ENCODE results near the gene CUX1. TPM values are rescaled to one million over a fixed set of nuclear protein-coding genes. Genes with fewer than 3 reads are reported as not detected.
"Not testable (repeated sequence)": the region's sequence is repeated elsewhere in the genome, so short reads cannot be mapped to it uniquely, and the experiment has no call there.

CUX1 gene
- polyA plus RNA-seq, 4 donors, result 29.2 to 77.5 (median 32.3) TPM

- peaks cover 0 to 3% (median 0%) of the 10 kb centered on the region in 3 donors for H3K4me1 ChIP-seq (ENCODE audit: control insufficient read depth in 3 of 3, insufficient read depth in 2 of 3, low read depth in 1 of 3, low read length in 2 of 3)
- H3K36me3 ChIP-seq (ENCODE audit: control insufficient read depth in 3 of 3, insufficient read depth in 2 of 3, low read depth in 1 of 3, low read length in 3 of 3), result peaks cover 2 to 26% (median 2%) of the 10 kb centered on the region in 3 donors
- H3K27ac ChIP-seq (ENCODE audit: low read depth in 1 of 3, low read length in 2 of 3), result no peak overlapping the region
- H3K27me3 ChIP-seq (ENCODE audit: control insufficient read depth in 3 of 3, insufficient read depth in 3 of 3, low read length in 3 of 3), result no peaks in the 10 kb centered on the region
- DNase-seq, result no peak
- 93 to 100% (median 97%) methylated on average over 1 of the region's 1 CpG for WGBS, 3 donors
- H3K4me3 ChIP-seq (ENCODE audit: low read depth in 1 of 3, low read length in 3 of 3), result no peak overlapping the region
- no peak for FAIRE-seq
- no peaks in the 10 kb centered on the region for H3K9me3 ChIP-seq (ENCODE audit: control insufficient read depth in 2 of 2, insufficient read depth in 1 of 2, low read depth in 1 of 2, low read length in 1 of 2)
Observed at GRCh38 chr7:102047167-102047566, 229.7 kb downstream of the CUX1 start.

GRCh38 chr7:102049765-102050164 lies 232.3 kb downstream of the CUX1 start:
- 95 to 96% (median 95%) methylated on average over 8 of the region's 8 CpGs for whole genome bisulfite sequencing, 3 donors
- FAIRE-seq, result no peak
- no peaks in the 10 kb centered on the region for H3K27me3 ChIP-seq (ENCODE audit: control insufficient read depth in 3 of 3, insufficient read depth in 3 of 3, low read length in 3 of 3)

GRCh38 chr7:102050864-102051460 lies 233.5 kb downstream of the CUX1 start:
- 82 to 86% (median 85%) methylated on average over 13 of the region's 13 CpGs for WGBS, 3 donors
- no peak overlapping the region for H3K4me3 ChIP-seq (ENCODE audit: low read depth in 1 of 3, low read length in 3 of 3)
- FAIRE-seq (no peak), DNase-seq (no peak)
- no peak overlapping the region for H3K27ac ChIP-seq (ENCODE audit: low read depth in 1 of 3, low read length in 2 of 3)
- peaks cover 0 to 16% (median 2%) of the 10 kb centered on the region in 3 donors for H3K36me3 ChIP-seq (ENCODE audit: control insufficient read depth in 3 of 3, insufficient read depth in 2 of 3, low read depth in 1 of 3, low read length in 3 of 3)
- H3K4me1 ChIP-seq (ENCODE audit: control insufficient read depth in 3 of 3, insufficient read depth in 2 of 3, low read depth in 1 of 3, low read length in 2 of 3), result no peaks in the 10 kb centered on the region
- peaks cover 0 to 6% of the 10 kb centered on the region in 2 donors for H3K9me3 ChIP-seq (ENCODE audit: control insufficient read depth in 2 of 2, insufficient read depth in 1 of 2, low read depth in 1 of 2, low read length in 1 of 2)
- H3K27me3 ChIP-seq (ENCODE audit: control insufficient read depth in 3 of 3, insufficient read depth in 3 of 3, low read length in 3 of 3), result no peaks in the 10 kb centered on the region

More at GRCh38 chr7:102049765-102050164, 232.3 kb downstream of the CUX1 start:
- H3K4me1 ChIP-seq (ENCODE audit: control insufficient read depth in 3 of 3, insufficient read depth in 2 of 3, low read depth in 1 of 3, low read length in 2 of 3), result peaks cover 0 to 3% (median 0%) of the 10 kb centered on the region in 3 donors
- peaks cover 0 to 22% (median 2%) of the 10 kb centered on the region in 3 donors for H3K36me3 ChIP-seq (ENCODE audit: control insufficient read depth in 3 of 3, insufficient read depth in 2 of 3, low read depth in 1 of 3, low read length in 3 of 3)
- no peak overlapping the region for H3K4me3 ChIP-seq (ENCODE audit: low read depth in 1 of 3, low read length in 3 of 3)
- no peak overlapping the region for H3K27ac ChIP-seq (ENCODE audit: low read depth in 1 of 3, low read length in 2 of 3)
- H3K9me3 ChIP-seq (ENCODE audit: control insufficient read depth in 2 of 2, insufficient read depth in 1 of 2, low read depth in 1 of 2, low read length in 1 of 2), result peaks cover 0 to 4% of the 10 kb centered on the region in 2 donors
- DNase-seq, result no peak

GRCh38 chr7:102051736-102052135 lies 234.3 kb downstream of the CUX1 start:
- FAIRE-seq, DNase-seq: not testable (repeated sequence)
- WGBS, 3 donors, result 90 to 95% (median 95%) methylated on average over 10 of the region's 10 CpGs

GRCh38 chr7:102054158-102054557 lies 236.7 kb downstream of the CUX1 start:
- Histone ChIP-seq H3K4me3 (ENCODE audit: low read depth in 1 of 3, low read length in 3 of 3) (no peak overlapping the region), H3K9me3 (ENCODE audit: control insufficient read depth in 2 of 2, insufficient read depth in 1 of 2, low read depth in 1 of 2, low read length in 1 of 2) (peaks cover 0 to 15% of the 10 kb centered on the region in 2 donors), H3K27ac (ENCODE audit: low read depth in 1 of 3, low read length in 2 of 3) (no peak overlapping the region), H3K4me1 (ENCODE audit: control insufficient read depth in 3 of 3, insufficient read depth in 2 of 3, low read depth in 1 of 3, low read length in 2 of 3) (no peaks in the 10 kb centered on the region), H3K27me3 (ENCODE audit: control insufficient read depth in 3 of 3, insufficient read depth in 3 of 3, low read length in 3 of 3) (no peaks in the 10 kb centered on the region), H3K36me3 (ENCODE audit: control insufficient read depth in 3 of 3, insufficient read depth in 2 of 3, low read depth in 1 of 3, low read length in 3 of 3) (peaks cover 0 to 6% (median 2%) of the 10 kb centered on the region in 3 donors)
- DNase-seq (no peak), FAIRE-seq (no peak)
- 97 to 98% (median 98%) methylated on average over 2 of the region's 2 CpGs for WGBS, 3 donors

More at GRCh38 chr7:102051736-102052135, 234.3 kb downstream of the CUX1 start:
- H3K4me3 ChIP-seq (ENCODE audit: low read depth in 1 of 3, low read length in 3 of 3); H3K4me1 ChIP-seq (ENCODE audit: control insufficient read depth in 3 of 3, insufficient read depth in 2 of 3, low read depth in 1 of 3, low read length in 2 of 3); H3K27me3 ChIP-seq (ENCODE audit: control insufficient read depth in 3 of 3, insufficient read depth in 3 of 3, low read length in 3 of 3); H3K27ac ChIP-seq (ENCODE audit: low read depth in 1 of 3, low read length in 2 of 3): not testable (repeated sequence)
- peaks cover 0 to 13% of the 10 kb centered on the region in 2 donors for H3K9me3 ChIP-seq (ENCODE audit: control insufficient read depth in 2 of 2, insufficient read depth in 1 of 2, low read depth in 1 of 2, low read length in 1 of 2)
- peaks cover 0 to 16% (median 2%) of the 10 kb centered on the region in 3 donors for H3K36me3 ChIP-seq (ENCODE audit: control insufficient read depth in 3 of 3, insufficient read depth in 2 of 3, low read depth in 1 of 3, low read length in 3 of 3)

GRCh38 chr7:102055181-102055976 lies 238.0 kb downstream of the CUX1 start:
- WGBS, 3 donors, result 72 to 91% (median 88%) methylated on average over 2 of the region's 2 CpGs
- Histone ChIP-seq H3K4me1 (ENCODE audit: control insufficient read depth in 3 of 3, insufficient read depth in 2 of 3, low read depth in 1 of 3, low read length in 2 of 3) (no peaks in the 10 kb centered on the region), H3K36me3 (ENCODE audit: control insufficient read depth in 3 of 3, insufficient read depth in 2 of 3, low read depth in 1 of 3, low read length in 3 of 3) (no peaks in the 10 kb centered on the region), H3K9me3 (ENCODE audit: control insufficient read depth in 2 of 2, insufficient read depth in 1 of 2, low read depth in 1 of 2, low read length in 1 of 2) (peaks cover 0 to 15% of the 10 kb centered on the region in 2 donors), H3K27me3 (ENCODE audit: control insufficient read depth in 3 of 3, insufficient read depth in 3 of 3, low read length in 3 of 3) (no peaks in the 10 kb centered on the region), H3K4me3 (ENCODE audit: low read depth in 1 of 3, low read length in 3 of 3) (no peak overlapping the region), H3K27ac (ENCODE audit: low read depth in 1 of 3, low read length in 2 of 3) (no peak overlapping the region)
- FAIRE-seq (no peak), DNase-seq (no peak)

GRCh38 chr7:102059524-102059923 lies 242.1 kb downstream of the CUX1 start:
- Histone ChIP-seq H3K36me3 (ENCODE audit: control insufficient read depth in 3 of 3, insufficient read depth in 2 of 3, low read depth in 1 of 3, low read length in 3 of 3) (peaks cover 0 to 6% (median 0%) of the 10 kb centered on the region in 3 donors), H3K4me1 (ENCODE audit: control insufficient read depth in 3 of 3, insufficient read depth in 2 of 3, low read depth in 1 of 3, low read length in 2 of 3) (peaks cover 0 to 8% (median 0%) of the 10 kb centered on the region in 3 donors), H3K9me3 (ENCODE audit: control insufficient read depth in 2 of 2, insufficient read depth in 1 of 2, low read depth in 1 of 2, low read length in 1 of 2) (peaks cover 0 to 14% of the 10 kb centered on the region in 2 donors), H3K27me3 (ENCODE audit: control insufficient read depth in 3 of 3, insufficient read depth in 3 of 3, low read length in 3 of 3) (no peaks in the 10 kb centered on the region), H3K27ac (ENCODE audit: low read depth in 1 of 3, low read length in 2 of 3) (no peak overlapping the region), H3K4me3 (ENCODE audit: low read depth in 1 of 3, low read length in 3 of 3) (no peak overlapping the region)
- 81 to 92% (median 92%) methylated on average over 9 of the region's 9 CpGs for WGBS, 3 donors
- DNase-seq, result no peak
- no peak for FAIRE-seq

- Histone ChIP-seq H3K27ac (ENCODE audit: low read depth in 1 of 3, low read length in 2 of 3) (no peak overlapping the region), H3K4me3 (ENCODE audit: low read depth in 1 of 3, low read length in 3 of 3) (no peak overlapping the region)
- WGBS, 3 donors, result 87 to 89% (median 87%) methylated on average over 11 of the region's 11 CpGs
Observed at GRCh38 chr7:102061354-102061945, 244.0 kb downstream of the CUX1 start.

More at GRCh38 chr7:102061354-102061945, 244.0 kb downstream of the CUX1 start:
- Histone ChIP-seq H3K36me3 (ENCODE audit: control insufficient read depth in 3 of 3, insufficient read depth in 2 of 3, low read depth in 1 of 3, low read length in 3 of 3) (peaks cover 0 to 14% (median 0%) of the 10 kb centered on the region in 3 donors), H3K9me3 (ENCODE audit: control insufficient read depth in 2 of 2, insufficient read depth in 1 of 2, low read depth in 1 of 2, low read length in 1 of 2) (peaks cover 0 to 5% of the 10 kb centered on the region in 2 donors), H3K27me3 (ENCODE audit: control insufficient read depth in 3 of 3, insufficient read depth in 3 of 3, low read length in 3 of 3) (no peaks in the 10 kb centered on the region), H3K4me1 (ENCODE audit: control insufficient read depth in 3 of 3, insufficient read depth in 2 of 3, low read depth in 1 of 3, low read length in 2 of 3) (peaks cover 0 to 8% (median 0%) of the 10 kb centered on the region in 3 donors)
- FAIRE-seq (no peak), DNase-seq (no peak)

All from small intestine (tissue), 7 donors.